ENCODE data around the gene PCDHGA1.

- TF ChIP-seq SP1 (IDR thresholded peaks at IDR 0.05) = no peak
- no peak for TF ChIP-seq BHLHE40 (IDR thresholded peaks at IDR 0.05; ENCODE audit: borderline replicate concordance)
- no peak for TF ChIP-seq TARDBP (IDR thresholded peaks at IDR 0.05)
- TF ChIP-seq PKNOX1 (IDR thresholded peaks at IDR 0.05) = no peak
- no peak for TF ChIP-seq FOXK2 (IDR thresholded peaks at IDR 0.05)
- TF ChIP-seq L3MBTL2 (conservative IDR thresholded peaks at IDR 0.05) = no peak
Observed at GRCh38 chr5:141483902-141484301, 153.6 kb downstream of the PCDHGA1 start.

Measured in HEK293T (cell line).